Erythroblast (primary cell): Measurements from ENCODE around the gene ZNRF3.

Experiments
- GATA1 ChIP-seq: IDR thresholded peaks from 2 replicates; pipeline ENCODE4 v1.6.1; 2011; ENCODE audit warnings: low read depth, mild to moderate bottlenecking, control low read depth, low read length, moderate library complexity
- POLR2A ChIP-seq: IDR thresholded peaks from 2 replicates; pipeline ENCODE4 v1.6.1; 2011; ENCODE audit warnings: mild to moderate bottlenecking, low read length

GRCh38 chr22:29070490-29070889, 187.1 kb downstream of the ZNRF3 start:
- TF ChIP-seq POLR2A, result no peak
- no peak for TF ChIP-seq GATA1
